ENCODE measurements around the gene MAP3K2. TPM values are rescaled to one million over a fixed set of nuclear protein-coding genes. Genes with fewer than 3 reads are reported as not detected.

Gene MAP3K2
- polyA plus RNA-seq, 1 donor from 2014 or later: 37.0 TPM

DNA sequence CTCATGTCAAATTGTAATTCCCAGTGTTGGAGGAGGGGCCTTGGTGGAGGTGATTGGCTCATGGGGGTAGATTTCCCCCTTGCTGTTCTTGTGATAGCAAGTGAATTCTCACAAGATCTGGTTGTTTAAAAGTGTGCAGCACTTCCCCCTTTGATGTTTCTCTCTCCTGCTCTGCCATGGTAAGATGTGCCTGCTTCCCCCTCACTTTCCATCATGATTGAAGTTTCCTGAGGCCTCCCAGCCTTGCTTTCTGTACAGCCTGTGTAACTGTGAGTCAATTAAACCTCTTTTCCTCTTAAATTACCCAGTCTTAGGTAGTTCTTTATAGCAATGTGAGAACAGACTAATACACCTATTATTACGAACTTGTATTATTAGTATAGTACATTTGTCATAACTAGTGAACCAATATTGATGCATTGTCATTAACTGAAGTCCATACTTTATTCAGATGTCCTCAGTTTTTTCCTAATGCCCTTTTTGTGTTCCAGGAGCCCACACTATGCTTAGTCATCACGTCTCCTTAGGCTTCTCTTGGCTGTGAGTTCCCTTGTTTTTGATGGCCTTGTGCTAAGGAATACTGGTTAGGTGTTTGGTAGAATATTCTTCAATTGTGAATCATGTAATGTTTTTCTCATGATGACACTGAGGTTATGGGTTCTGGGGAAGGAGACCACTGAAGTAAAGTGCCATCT is 4.5 kb upstream of the MAP3K2 start:
- Histone ChIP-seq H3K79me2 (replicated peaks; ENCODE audit: insufficient read depth, low read length) (no peaks in the 10 kb centered on the region), H4K20me1 (ENCODE audit: insufficient read depth) (no peaks in the 10 kb centered on the region), H3K9me2 (ENCODE audit: insufficient read depth, low read length) (no peaks in the 10 kb centered on the region), H3K4me2 (ENCODE audit: low read length) (no peak overlapping the region), H3F3A (ENCODE audit: insufficient read depth, low read length, poor library complexity, severe bottlenecking) (no peaks in the 10 kb centered on the region), H3K9ac (ENCODE audit: low read length) (no peak overlapping the region), H3K36me3 (ENCODE audit: insufficient read depth, low read length) (no peaks in the 10 kb centered on the region), H3K4me3 (ENCODE audit: low read length) (no peak overlapping the region), H2AFZ (ENCODE audit: low read depth, low read length) (no peak overlapping the region), H3K27me3 (ENCODE audit: insufficient read depth, low read depth, low read length) (no peaks in the 10 kb centered on the region), H3K9me3 (ENCODE audit: low read length) (no peaks in the 10 kb centered on the region), H3K27ac (ENCODE audit: low read length) (no peak overlapping the region)
- TF ChIP-seq MXI1 (conservative IDR thresholded peaks at IDR 0.05; ENCODE audit: poor library complexity, severe bottlenecking) (no peak), TAF1 (IDR thresholded peaks at IDR 0.05; ENCODE audit: low read depth) (no peak), POLR2AphosphoS5 (IDR thresholded peaks at IDR 0.05) (no peak), RAD21 (conservative IDR thresholded peaks at IDR 0.05) (no peak), EP300 (conservative IDR thresholded peaks at IDR 0.05; ENCODE audit: poor library complexity, severe bottlenecking) (no peak), EZH2 (IDR thresholded peaks at IDR 0.05; ENCODE audit: borderline replicate concordance, insufficient read depth, low read length, poor library complexity, severe bottlenecking) (no peak), SMC3 (conservative IDR thresholded peaks at IDR 0.05; ENCODE audit: poor library complexity) (no peak)
- TF ChIP-seq, protein P1, sequence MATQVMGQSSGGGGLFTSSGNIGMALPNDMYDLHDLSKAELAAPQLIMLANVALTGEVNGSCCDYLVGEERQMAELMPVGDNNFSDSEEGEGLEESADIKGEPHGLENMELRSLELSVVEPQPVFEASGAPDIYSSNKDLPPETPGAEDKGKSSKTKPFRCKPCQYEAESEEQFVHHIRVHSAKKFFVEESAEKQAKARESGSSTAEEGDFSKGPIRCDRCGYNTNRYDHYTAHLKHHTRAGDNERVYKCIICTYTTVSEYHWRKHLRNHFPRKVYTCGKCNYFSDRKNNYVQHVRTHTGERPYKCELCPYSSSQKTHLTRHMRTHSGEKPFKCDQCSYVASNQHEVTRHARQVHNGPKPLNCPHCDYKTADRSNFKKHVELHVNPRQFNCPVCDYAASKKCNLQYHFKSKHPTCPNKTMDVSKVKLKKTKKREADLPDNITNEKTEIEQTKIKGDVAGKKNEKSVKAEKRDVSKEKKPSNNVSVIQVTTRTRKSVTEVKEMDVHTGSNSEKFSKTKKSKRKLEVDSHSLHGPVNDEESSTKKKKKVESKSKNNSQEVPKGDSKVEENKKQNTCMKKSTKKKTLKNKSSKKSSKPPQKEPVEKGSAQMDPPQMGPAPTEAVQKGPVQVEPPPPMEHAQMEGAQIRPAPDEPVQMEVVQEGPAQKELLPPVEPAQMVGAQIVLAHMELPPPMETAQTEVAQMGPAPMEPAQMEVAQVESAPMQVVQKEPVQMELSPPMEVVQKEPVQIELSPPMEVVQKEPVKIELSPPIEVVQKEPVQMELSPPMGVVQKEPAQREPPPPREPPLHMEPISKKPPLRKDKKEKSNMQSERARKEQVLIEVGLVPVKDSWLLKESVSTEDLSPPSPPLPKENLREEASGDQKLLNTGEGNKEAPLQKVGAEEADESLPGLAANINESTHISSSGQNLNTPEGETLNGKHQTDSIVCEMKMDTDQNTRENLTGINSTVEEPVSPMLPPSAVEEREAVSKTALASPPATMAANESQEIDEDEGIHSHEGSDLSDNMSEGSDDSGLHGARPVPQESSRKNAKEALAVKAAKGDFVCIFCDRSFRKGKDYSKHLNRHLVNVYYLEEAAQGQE (IDR thresholded peaks at IDR 0.05; ENCODE audit: borderline replicate concordance): no peak
- TF ChIP-seq, protein P2, sequence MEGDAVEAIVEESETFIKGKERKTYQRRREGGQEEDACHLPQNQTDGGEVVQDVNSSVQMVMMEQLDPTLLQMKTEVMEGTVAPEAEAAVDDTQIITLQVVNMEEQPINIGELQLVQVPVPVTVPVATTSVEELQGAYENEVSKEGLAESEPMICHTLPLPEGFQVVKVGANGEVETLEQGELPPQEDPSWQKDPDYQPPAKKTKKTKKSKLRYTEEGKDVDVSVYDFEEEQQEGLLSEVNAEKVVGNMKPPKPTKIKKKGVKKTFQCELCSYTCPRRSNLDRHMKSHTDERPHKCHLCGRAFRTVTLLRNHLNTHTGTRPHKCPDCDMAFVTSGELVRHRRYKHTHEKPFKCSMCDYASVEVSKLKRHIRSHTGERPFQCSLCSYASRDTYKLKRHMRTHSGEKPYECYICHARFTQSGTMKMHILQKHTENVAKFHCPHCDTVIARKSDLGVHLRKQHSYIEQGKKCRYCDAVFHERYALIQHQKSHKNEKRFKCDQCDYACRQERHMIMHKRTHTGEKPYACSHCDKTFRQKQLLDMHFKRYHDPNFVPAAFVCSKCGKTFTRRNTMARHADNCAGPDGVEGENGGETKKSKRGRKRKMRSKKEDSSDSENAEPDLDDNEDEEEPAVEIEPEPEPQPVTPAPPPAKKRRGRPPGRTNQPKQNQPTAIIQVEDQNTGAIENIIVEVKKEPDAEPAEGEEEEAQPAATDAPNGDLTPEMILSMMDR (IDR thresholded peaks at IDR 0.05; ENCODE audit: poor library complexity, severe bottlenecking): no peak

DNA sequence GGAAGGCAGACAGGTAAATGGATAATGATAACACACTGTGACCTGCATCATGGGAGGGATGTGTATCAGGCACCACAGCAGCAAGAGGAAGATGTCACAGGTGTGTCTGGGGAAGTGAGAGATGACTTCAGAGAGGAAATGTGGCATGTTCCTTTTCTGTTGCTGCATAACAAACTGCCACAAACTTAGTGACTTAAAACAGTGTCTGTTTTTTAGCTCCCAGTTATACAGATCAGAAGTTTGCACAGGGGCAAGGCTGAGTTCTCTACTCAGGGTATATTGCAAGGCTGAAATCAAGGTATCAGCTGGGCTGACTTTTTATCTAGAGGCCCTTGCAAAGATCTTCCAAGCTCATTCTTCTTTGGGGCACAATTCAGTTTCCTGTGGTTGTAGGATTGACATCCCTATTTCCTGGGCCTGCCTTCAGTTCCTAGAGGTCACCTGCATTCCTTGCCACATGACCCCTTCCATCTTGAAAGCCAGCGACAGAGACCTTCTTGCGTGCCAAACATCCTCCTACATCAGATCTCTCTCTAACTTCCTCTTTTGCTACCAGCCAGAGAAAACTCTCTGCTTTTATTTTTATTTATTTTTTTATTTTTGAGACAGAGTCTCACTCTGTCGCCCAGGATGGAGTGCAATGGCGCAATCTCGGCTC is 2.1 kb upstream of the MAP3K2 start:
- Histone ChIP-seq H4K20me1 (ENCODE audit: insufficient read depth) (no peaks in the 10 kb centered on the region), H3K9ac (ENCODE audit: low read length) (no peak overlapping the region), H3K27ac (ENCODE audit: low read length) (no peak overlapping the region), H3K36me3 (ENCODE audit: insufficient read depth, low read length) (no peaks in the 10 kb centered on the region), H3K27me3 (ENCODE audit: insufficient read depth, low read depth, low read length) (no peaks in the 10 kb centered on the region), H3F3A (ENCODE audit: insufficient read depth, low read length, poor library complexity, severe bottlenecking) (no peaks in the 10 kb centered on the region), H3K4me2 (ENCODE audit: low read length) (no peak overlapping the region), H3K9me3 (ENCODE audit: low read length) (no peaks in the 10 kb centered on the region), H2AFZ (ENCODE audit: low read depth, low read length) (no peak overlapping the region), H3K9me2 (ENCODE audit: insufficient read depth, low read length) (no peaks in the 10 kb centered on the region), H3K4me3 (ENCODE audit: low read length) (no peak overlapping the region), H3K79me2 (replicated peaks; ENCODE audit: insufficient read depth, low read length) (peaks cover 21% of the 10 kb centered on the region)
- TF ChIP-seq MXI1 (conservative IDR thresholded peaks at IDR 0.05; ENCODE audit: poor library complexity, severe bottlenecking) (no peak), POLR2AphosphoS5 (IDR thresholded peaks at IDR 0.05) (no peak), EP300 (conservative IDR thresholded peaks at IDR 0.05; ENCODE audit: poor library complexity, severe bottlenecking) (no peak), EZH2 (IDR thresholded peaks at IDR 0.05; ENCODE audit: borderline replicate concordance, insufficient read depth, low read length, poor library complexity, severe bottlenecking) (no peak), RAD21 (conservative IDR thresholded peaks at IDR 0.05) (no peak), TAF1 (IDR thresholded peaks at IDR 0.05; ENCODE audit: low read depth) (no peak), SMC3 (conservative IDR thresholded peaks at IDR 0.05; ENCODE audit: poor library complexity) (no peak)
- TF ChIP-seq, protein P1 (IDR thresholded peaks at IDR 0.05; ENCODE audit: borderline replicate concordance): no peak
- TF ChIP-seq, protein P2 (IDR thresholded peaks at IDR 0.05; ENCODE audit: poor library complexity, severe bottlenecking): no peak
